GM10248 (cell line): Measurements from ENCODE around the gene SINHCAF.
A peak's percentile ranks its signal among the peaks of the same experiment; 100 is the strongest.

Experiments used
- CTCF ChIA-PET: fragments of 300-600 bp; sonication (Branson Sonifier 250); formaldehyde crosslinking; extraction: SDS; loops from one replicate; lab custom pipeline; 2021; ENCODE audit warnings: antibody characterized with exemption; lab: Yijun Ruan, JAX
- POLR2A ChIA-PET: fragments of 350-650 bp; sonication (Branson Sonifier 250); formaldehyde crosslinking; extraction: SDS; loops from one replicate; lab custom pipeline; 2020; ENCODE audit warnings: antibody characterized with exemption; lab: Yijun Ruan, JAX
- DNase-seq: peaks from one replicate; pipeline ENCODE4 v3.0.0; 2012; ENCODE audit errors: extremely low spot score
- TF ChIP-seq, protein P1 (sequence below): IDR thresholded peaks from 2 replicates; pipeline ENCODE4 v1.5.1; 2012; ENCODE audit warnings: mild to moderate bottlenecking, low read depth; ENCODE audit errors: extremely low read depth, missing control alignments, control extremely low read depth

Gene SINHCAF

DNA sequence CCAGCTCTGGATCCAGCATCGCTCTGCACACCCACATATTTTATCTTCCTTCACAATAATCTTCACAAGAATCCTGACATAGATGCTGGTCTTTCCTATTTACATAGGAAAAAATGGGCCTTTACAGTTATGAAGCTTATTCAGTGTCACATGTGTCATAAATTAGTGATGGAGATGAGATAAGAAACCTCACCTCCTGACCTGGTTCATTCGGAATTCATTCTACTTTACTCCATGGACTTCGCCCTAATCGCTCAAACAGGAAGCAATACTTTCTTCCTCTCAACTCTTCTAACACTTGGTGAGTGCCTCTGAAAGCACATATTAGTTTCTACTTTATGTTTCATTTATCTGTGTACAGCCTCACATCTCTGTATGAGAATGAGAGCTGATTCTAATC is 12.0 kb upstream of the SINHCAF start:
- no peak for DNase-seq
- TF ChIP-seq, protein P1, sequence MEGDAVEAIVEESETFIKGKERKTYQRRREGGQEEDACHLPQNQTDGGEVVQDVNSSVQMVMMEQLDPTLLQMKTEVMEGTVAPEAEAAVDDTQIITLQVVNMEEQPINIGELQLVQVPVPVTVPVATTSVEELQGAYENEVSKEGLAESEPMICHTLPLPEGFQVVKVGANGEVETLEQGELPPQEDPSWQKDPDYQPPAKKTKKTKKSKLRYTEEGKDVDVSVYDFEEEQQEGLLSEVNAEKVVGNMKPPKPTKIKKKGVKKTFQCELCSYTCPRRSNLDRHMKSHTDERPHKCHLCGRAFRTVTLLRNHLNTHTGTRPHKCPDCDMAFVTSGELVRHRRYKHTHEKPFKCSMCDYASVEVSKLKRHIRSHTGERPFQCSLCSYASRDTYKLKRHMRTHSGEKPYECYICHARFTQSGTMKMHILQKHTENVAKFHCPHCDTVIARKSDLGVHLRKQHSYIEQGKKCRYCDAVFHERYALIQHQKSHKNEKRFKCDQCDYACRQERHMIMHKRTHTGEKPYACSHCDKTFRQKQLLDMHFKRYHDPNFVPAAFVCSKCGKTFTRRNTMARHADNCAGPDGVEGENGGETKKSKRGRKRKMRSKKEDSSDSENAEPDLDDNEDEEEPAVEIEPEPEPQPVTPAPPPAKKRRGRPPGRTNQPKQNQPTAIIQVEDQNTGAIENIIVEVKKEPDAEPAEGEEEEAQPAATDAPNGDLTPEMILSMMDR: no peak
- POLR2A ChIA-PET: no interaction called here
- CTCF ChIA-PET: interaction anchor here (0.6 to 1.3 kb wide), 4 partner anchors 14 to 315 kb away, joined by 3 read pairs; no protein-coding TSS in a partner anchor

DNA sequence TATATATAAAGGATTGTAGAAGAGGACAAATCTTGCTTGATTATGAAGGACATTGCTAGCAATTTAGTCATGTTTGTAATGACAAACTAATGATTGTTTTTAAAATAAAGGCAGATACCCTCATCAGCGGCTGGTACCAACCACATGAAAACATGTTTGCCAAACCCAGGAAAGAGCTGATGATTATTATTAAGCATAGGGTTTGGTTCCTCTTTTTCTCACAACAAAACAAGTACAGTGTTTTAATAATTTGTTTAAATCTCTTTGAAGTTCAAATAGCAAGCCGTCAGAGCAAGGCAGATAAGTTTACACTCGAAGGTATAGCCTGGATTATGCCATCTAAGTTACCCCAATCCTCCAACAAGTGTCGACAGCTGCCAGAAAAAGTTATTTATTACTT is 5.3 kb upstream of the SINHCAF start:
- CTCF ChIA-PET: no interaction called here
- POLR2A ChIA-PET: no interaction called here
- TF ChIP-seq, protein P1: no peak
- DNase-seq: no peak

DNA sequence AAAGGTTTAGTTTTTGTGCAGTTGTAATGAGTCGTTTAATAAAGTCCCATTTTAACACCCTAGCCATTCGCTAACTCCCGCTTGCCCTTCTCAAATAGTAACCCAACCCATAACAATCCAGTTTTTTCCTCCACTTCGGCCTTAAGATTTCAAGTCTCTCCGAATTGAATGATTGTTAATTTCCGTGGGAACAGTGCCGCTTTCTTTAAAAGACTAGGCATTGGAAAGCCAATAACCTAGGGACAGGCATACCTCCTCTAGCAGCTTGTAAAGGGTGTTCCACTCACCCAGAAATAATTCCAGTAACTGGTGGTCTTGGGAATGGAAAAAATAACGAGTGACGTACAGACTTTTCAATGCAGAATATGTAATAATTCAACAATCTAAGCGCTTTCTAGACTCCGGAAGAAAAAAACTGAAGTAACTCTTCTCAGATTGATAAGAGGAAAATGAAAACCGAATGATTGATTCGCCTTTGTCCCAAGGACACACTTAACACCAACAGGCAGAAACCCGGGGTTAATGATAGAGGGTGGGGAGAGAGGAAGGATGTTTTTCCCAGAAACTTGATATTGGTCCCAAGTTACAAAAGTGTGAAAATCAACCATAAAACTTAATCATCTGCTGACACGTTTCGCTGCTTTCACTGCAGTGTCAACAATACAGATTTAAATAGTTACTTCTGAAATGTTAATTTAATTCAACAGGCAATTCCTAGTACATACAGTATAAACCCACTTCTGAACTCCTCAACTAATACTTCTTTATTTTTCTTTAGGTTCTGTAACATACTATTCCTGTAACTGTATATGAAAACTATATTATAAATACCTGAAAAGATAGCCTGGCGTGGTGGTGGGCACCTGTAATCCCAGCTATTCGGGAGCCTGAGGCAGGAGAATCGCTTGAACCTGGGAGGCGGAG is 1.0 kb upstream of the SINHCAF start:
- POLR2A ChIA-PET: interaction anchor here (0.6 to 1.0 kb wide), 2 partner anchors 29 to 326 kb away, joined by 3 to 4 read pairs; no protein-coding TSS in a partner anchor
- CTCF ChIA-PET: interaction anchor here (1.0 to 1.1 kb wide), 2 partner anchors 35 to 55 kb away, joined by 3 to 4 read pairs; no protein-coding TSS in a partner anchor
- no peak for DNase-seq
- TF ChIP-seq, protein P1: no peak

DNA sequence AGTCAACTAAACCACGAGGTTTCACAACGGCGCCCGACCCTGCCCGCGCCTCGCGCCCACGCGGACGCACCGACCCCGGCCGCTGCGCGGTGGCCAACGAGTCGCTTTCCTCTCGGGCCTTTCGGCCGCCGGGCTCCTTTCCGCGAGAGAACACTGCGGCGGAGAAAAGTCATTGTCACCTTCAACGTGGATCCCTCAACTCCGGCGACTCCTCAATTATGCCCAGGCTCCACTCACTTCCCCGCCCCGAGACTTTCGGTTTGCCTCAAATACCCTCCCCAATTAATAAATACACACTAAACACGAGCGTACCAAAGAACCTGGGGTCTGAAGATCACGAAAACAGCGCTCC is 450 bp downstream of the SINHCAF start:
- DNase-seq: no peak
- ChIA-PET POLR2A (interaction anchor here (0.6 to 1.0 kb wide), 3 partner anchors 28 to 390 kb away, joined by 3 to 5 read pairs (median 4); no protein-coding TSS in a partner anchor), CTCF (interaction anchor here (1.0 kb wide), 1 partner anchor 53 kb away, joined by 4 read pairs; no protein-coding TSS in a partner anchor)
- TF ChIP-seq, protein P1: no peak

DNA sequence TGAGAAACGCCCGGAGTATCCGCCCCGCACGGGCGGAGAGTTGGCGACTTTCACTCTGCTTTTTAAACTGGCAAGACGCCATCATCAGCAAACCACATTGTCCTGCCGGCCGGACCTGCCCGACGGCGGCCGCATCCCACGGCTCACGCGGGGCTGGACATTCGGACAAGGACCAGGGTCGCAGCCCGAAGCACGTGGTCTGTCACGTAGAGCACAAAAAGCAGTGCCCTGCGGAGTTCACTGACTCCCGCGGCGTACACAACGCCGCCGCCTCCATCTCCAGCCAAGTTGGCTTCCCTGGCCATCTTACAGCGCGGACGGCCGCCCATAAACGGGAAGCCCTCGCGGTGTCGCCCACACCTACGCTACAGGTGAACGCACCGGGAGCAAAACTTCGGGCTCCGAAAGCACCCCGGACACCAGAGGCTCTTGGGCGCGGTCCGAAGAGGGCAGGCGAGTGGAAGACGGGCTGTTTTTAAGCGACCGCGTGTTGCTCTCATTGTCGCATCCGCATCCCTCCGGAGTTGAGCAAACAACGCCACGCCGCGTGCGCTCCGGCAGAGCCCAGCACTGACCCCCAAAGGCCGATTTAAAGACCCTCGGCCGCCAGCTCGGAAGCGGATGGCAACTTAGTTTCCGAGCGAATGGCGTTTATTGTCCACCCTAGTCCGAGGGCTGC is 966 bp downstream of the SINHCAF start:
- TF ChIP-seq, protein P1: no peak
- POLR2A ChIA-PET: no interaction called here
- DNase-seq: peak; percentile 40
- CTCF ChIA-PET: interaction anchor here (1.0 kb wide), 1 partner anchor 24 kb away, joined by 3 read pairs; no protein-coding TSS in a partner anchor
